Astrocyte (in vitro differentiated cells and primary cell): ENCODE measurements around the gene BACH2. TPM values are rescaled to one million over a fixed set of nuclear protein-coding genes. Genes with fewer than 3 reads are reported as not detected.

ENCODE experiments used
- DNase-seq: peaks from one replicate; pipeline ENCODE4 v3.0.0-alpha.2; 2010; ENCODE audit warnings: low read depth
- FAIRE-seq: peaks from 2 replicates; lab custom pipeline; 2011; peaks lifted over from hg19 to GRCh38; lab: Jason Lieb, UNC
- H2AFZ ChIP-seq: 2 replicates; pipeline ENCODE4 v1.6.0; 2012; ENCODE audit warnings: low read depth, low read length, inconsistent platforms
- H3K27ac ChIP-seq: 2 replicates; pipeline ENCODE4 v1.5.1; 2011; ENCODE audit warnings: low read depth, low read length, inconsistent platforms
- H3K27me3 ChIP-seq: 2 replicates; pipeline ENCODE4 v1.6.0; 2011; ENCODE audit warnings: low read length, inconsistent platforms; ENCODE audit not compliant: insufficient read depth
- H3K36me3 ChIP-seq: 2 replicates; pipeline ENCODE4 v1.5.1; 2011; ENCODE audit warnings: low read length, inconsistent platforms; ENCODE audit not compliant: insufficient read depth
- H3K4me1 ChIP-seq: 2 replicates; pipeline ENCODE4 v1.5.1; 2011; ENCODE audit warnings: low read length, inconsistent platforms; ENCODE audit not compliant: insufficient read depth
- H3K4me2 ChIP-seq: 2 replicates; pipeline ENCODE4 v1.6.0; 2012; ENCODE audit warnings: low read length, inconsistent platforms
- H3K4me3 ChIP-seq: 2 replicates; pipeline ENCODE4 v1.5.1; 2011; ENCODE audit warnings: low read depth, mild to moderate bottlenecking, low read length, inconsistent platforms; ENCODE audit not compliant: insufficient read depth
- H3K79me2 ChIP-seq: 2 replicates; pipeline ENCODE4 v1.6.0; 2012; ENCODE audit warnings: mild to moderate bottlenecking, low read length, inconsistent platforms; ENCODE audit not compliant: insufficient read depth
- H3K9ac ChIP-seq: 2 replicates; pipeline ENCODE4 v1.6.0; 2012; ENCODE audit warnings: mild to moderate bottlenecking, low read length, inconsistent platforms
- H3K9me3 ChIP-seq: 2 replicates; pipeline ENCODE4 v1.5.1; 2012; ENCODE audit warnings: low read depth, mild to moderate bottlenecking, low read length, inconsistent platforms; ENCODE audit not compliant: insufficient read depth
- H4K20me1 ChIP-seq: 2 replicates; pipeline ENCODE4 v1.6.0; 2012; ENCODE audit warnings: low read length, inconsistent platforms; ENCODE audit not compliant: insufficient read depth
- H3K27ac Mint-ChIP-seq: one replicate; pipeline ENCODE4 v1.8.0; 2021; ENCODE audit warnings: mild to moderate bottlenecking, mixed read lengths; ENCODE audit not compliant: unreplicated experiment
- H3K27me3 Mint-ChIP-seq: one replicate; pipeline ENCODE4 v1.8.0; 2021; ENCODE audit warnings: low read depth, mixed read lengths; ENCODE audit not compliant: unreplicated experiment
- H3K36me3 Mint-ChIP-seq: one replicate; pipeline ENCODE4 v1.8.0; 2021; ENCODE audit warnings: low read depth, mixed read lengths; ENCODE audit not compliant: unreplicated experiment
- H3K4me1 Mint-ChIP-seq: one replicate; pipeline ENCODE4 v1.8.0; 2021; ENCODE audit warnings: low read depth, mixed read lengths; ENCODE audit not compliant: unreplicated experiment
- H3K4me3 Mint-ChIP-seq: one replicate; pipeline ENCODE4 v1.8.0; 2021; ENCODE audit warnings: mild to moderate bottlenecking, moderate library complexity, mixed read lengths; ENCODE audit not compliant: unreplicated experiment
- H3K9me3 Mint-ChIP-seq: one replicate; pipeline ENCODE4 v1.8.0; 2021; ENCODE audit warnings: mild to moderate bottlenecking, mixed read lengths; ENCODE audit not compliant: unreplicated experiment
- EZH2 ChIP-seq: IDR thresholded peaks from 2 replicates; pipeline ENCODE4 v1.6.1; 2012; ENCODE audit warnings: mild to moderate bottlenecking, low read length, inconsistent platforms; ENCODE audit not compliant: insufficient read depth
- total RNA-seq: library from RNA; stranded (reverse); gene quantifications from 2 replicates; pipeline ENCODE4 v1.2.1, GENCODE V29; 2021
- TF ChIP-seq, protein P1 (sequence below): IDR thresholded peaks from 2 replicates; pipeline ENCODE4 v1.5.1; 2011; ENCODE audit warnings: low read depth, mild to moderate bottlenecking, inconsistent platforms, low read length, moderate library complexity; ENCODE audit not compliant: insufficient read depth

The BACH2 gene
- total RNA-seq, 1 donor from 2014 or later: 17.5 TPM

DNA sequence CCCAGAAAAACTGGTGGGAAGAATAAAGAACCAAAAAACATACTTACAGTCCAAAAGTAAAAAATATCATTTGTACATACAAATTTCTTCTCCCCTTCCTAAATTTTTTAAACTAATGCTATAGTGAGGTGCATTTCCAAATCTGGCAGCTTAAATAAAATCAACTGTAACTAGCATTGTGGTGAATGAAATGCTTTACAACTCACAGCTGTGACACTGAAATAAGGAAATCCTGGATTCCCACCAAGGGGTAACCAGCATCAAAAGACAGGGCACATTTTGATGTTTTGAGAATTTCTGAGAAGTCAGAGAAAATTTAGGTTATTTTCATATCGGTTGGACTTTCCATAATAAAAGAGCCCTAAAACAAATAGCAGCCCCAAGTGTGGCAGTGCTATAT, 27.3 kb downstream of the BACH2 start:
- Histone ChIP-seq H2AFZ (no peak overlapping the region), H3K9me3 (no peaks in the 10 kb centered on the region), H3K27ac (no peak overlapping the region), H3K27me3 (no peaks in the 10 kb centered on the region), H4K20me1 (no peaks in the 10 kb centered on the region), H3K9ac (no peak overlapping the region), H3K4me3 (no peak overlapping the region), H3K4me1 (no peaks in the 10 kb centered on the region), H3K4me2 (no peak overlapping the region), H3K36me3 (no peaks in the 10 kb centered on the region), H3K79me2 (no peaks in the 10 kb centered on the region)
- Mint-ChIP-seq H3K27ac (no peak overlapping the region), H3K9me3 (peaks cover 2% of the 10 kb centered on the region), H3K4me1 (no peaks in the 10 kb centered on the region), H3K4me3 (no peak overlapping the region), H3K27me3 (no peaks in the 10 kb centered on the region), H3K36me3 (peaks cover 13% of the 10 kb centered on the region)
- TF ChIP-seq, protein P1, sequence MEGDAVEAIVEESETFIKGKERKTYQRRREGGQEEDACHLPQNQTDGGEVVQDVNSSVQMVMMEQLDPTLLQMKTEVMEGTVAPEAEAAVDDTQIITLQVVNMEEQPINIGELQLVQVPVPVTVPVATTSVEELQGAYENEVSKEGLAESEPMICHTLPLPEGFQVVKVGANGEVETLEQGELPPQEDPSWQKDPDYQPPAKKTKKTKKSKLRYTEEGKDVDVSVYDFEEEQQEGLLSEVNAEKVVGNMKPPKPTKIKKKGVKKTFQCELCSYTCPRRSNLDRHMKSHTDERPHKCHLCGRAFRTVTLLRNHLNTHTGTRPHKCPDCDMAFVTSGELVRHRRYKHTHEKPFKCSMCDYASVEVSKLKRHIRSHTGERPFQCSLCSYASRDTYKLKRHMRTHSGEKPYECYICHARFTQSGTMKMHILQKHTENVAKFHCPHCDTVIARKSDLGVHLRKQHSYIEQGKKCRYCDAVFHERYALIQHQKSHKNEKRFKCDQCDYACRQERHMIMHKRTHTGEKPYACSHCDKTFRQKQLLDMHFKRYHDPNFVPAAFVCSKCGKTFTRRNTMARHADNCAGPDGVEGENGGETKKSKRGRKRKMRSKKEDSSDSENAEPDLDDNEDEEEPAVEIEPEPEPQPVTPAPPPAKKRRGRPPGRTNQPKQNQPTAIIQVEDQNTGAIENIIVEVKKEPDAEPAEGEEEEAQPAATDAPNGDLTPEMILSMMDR: no peak
- TF ChIP-seq EZH2: no peak
- FAIRE-seq: no peak
- DNase-seq: no peak

DNA sequence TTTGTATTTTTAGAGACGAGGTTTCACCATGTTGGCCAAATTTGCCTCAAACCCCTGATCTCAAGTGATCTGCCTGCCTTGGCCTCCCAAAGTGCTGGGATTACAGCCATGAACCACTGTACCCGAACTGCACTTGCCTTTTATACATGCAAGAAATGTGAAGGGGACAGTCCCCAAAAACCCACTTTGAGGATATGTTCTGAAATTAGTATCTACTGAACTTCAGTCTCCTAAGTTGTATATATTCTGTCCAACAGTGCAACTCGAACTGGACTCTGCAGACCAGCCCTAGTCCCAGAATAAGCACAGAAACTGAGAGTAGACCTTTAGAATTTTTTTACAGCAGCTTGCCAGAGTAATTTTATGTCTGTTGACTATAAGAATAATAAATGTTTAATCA, 28.5 kb downstream of the BACH2 start:
- FAIRE-seq (no peak), DNase-seq (no peak)
- TF ChIP-seq EZH2: no peak
- TF ChIP-seq, protein P1: no peak
- Mint-ChIP-seq H3K9me3 (peaks cover 2% of the 10 kb centered on the region), H3K27ac (no peak overlapping the region), H3K4me3 (no peak overlapping the region), H3K27me3 (no peaks in the 10 kb centered on the region), H3K4me1 (peaks cover 6% of the 10 kb centered on the region), H3K36me3 (peaks cover 13% of the 10 kb centered on the region)
- H3K9ac ChIP-seq: no peak overlapping the region
- no peak overlapping the region for H3K4me2 ChIP-seq
- H4K20me1 ChIP-seq: no peaks in the 10 kb centered on the region
- H3K9me3 ChIP-seq: no peaks in the 10 kb centered on the region
- H3K27ac ChIP-seq: no peak overlapping the region
- peaks cover 10% of the 10 kb centered on the region for H3K4me1 ChIP-seq
- no peaks in the 10 kb centered on the region for H3K27me3 ChIP-seq
- no peaks in the 10 kb centered on the region for H3K79me2 ChIP-seq
- H3K4me3 ChIP-seq: no peak overlapping the region
- H2AFZ ChIP-seq: no peak overlapping the region
- H3K36me3 ChIP-seq: no peaks in the 10 kb centered on the region

DNA sequence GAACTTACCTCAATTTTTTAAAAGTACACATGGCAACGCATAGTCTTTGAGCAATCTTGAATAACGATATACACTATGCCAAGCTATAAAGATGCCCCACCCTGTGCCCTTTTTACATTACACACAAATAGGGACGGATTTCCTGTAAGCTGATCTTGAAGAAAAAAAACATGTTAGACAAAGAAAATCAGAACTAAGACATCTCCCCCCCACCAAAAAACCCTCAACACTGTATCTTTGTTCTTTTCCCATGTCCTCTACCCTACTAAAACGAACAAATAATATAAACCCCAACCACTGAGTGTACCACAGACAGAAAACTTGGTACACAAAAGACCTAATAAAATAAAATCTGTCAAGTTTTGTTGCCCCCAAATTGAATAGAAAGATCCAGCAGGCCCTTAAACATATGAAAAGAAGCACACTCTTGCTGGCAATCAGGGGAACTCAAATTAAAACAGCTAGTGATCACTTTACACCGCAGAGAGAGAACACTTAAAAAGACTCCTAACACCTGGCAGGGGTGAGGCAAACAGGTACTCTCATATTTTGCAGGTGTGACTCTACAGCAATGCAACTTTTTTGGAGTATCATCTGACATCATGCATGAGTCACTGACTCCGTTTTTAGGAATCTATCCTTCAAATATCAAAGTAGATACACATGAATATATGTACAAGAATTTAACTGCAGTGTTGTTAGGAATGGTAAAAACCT, 29.6 kb downstream of the BACH2 start:
- H3K27me3 ChIP-seq: no peaks in the 10 kb centered on the region
- no peak overlapping the region for H3K27ac ChIP-seq
- H3K4me2 ChIP-seq: no peak overlapping the region
- FAIRE-seq (no peak), DNase-seq (no peak)
- H3K4me1 ChIP-seq: peaks cover 10% of the 10 kb centered on the region
- TF ChIP-seq, protein P1: no peak
- no peak for TF ChIP-seq EZH2
- Mint-ChIP-seq H3K27ac (no peak overlapping the region), H3K9me3 (peaks cover 2% of the 10 kb centered on the region), H3K4me1 (peaks cover 10% of the 10 kb centered on the region), H3K36me3 (peaks cover 13% of the 10 kb centered on the region), H3K4me3 (no peak overlapping the region), H3K27me3 (no peaks in the 10 kb centered on the region)
- H2AFZ ChIP-seq: no peak overlapping the region
- H3K36me3 ChIP-seq: no peaks in the 10 kb centered on the region
- no peaks in the 10 kb centered on the region for H3K79me2 ChIP-seq
- no peak overlapping the region for H3K9ac ChIP-seq
- no peaks in the 10 kb centered on the region for H3K9me3 ChIP-seq
- no peak overlapping the region for H3K4me3 ChIP-seq
- H4K20me1 ChIP-seq: no peaks in the 10 kb centered on the region
